B cell (primary cell): ENCODE data around the gene PEPD. TPM values are rescaled to one million over a fixed set of nuclear protein-coding genes. Genes with fewer than 3 reads are reported as not detected.

Experiments
- ATAC-seq: fragments of 200-7000 bp; cut with Tn5 transposase; one replicate; pipeline ENCODE4 v1.10.0; 2021; ENCODE audit warnings: low read depth, mild to moderate bottlenecking, moderate number of reproducible peaks, moderate library complexity
- CTCF ChIA-PET: fragments of 350-600 bp; sonication (Branson Sonifier 250); formaldehyde crosslinking; loops from one replicate; lab custom pipeline; 2021; ENCODE audit warnings: antibody characterized with exemption, inconsistent platforms; lab: Charles Lee
- POLR2A ChIA-PET: fragments of 350-600 bp; sonication (Branson Sonifier 250); formaldehyde crosslinking; loops from one replicate; lab custom pipeline; 2021; ENCODE audit warnings: antibody characterized with exemption; lab: Charles Lee
- DNase-seq: peaks from one replicate; pipeline ENCODE4 v3.0.0; 2013
- H2AFZ ChIP-seq: 2 replicates; pipeline ENCODE4 v1.6.1; 2012; ENCODE audit warnings: mild to moderate bottlenecking, low read depth, low read length; ENCODE audit not compliant: insufficient read depth, poor library complexity, severe bottlenecking
- H3K27ac ChIP-seq, 2 donors: 1 replicate in 1 of 2; 2 replicates in 1 of 2; pipeline ENCODE4 v1.5.1; 2012 to 2013; ENCODE audit warnings: low read length in 2 of 2, mild to moderate bottlenecking in 2 of 2, moderate library complexity in 1 of 2
- H3K27me3 ChIP-seq, 4 experiments: fragments of 200-600 bp in 1 of 4; sonication (generic) in 1 of 4; replicated peaks in 1 of 4; 1 replicate in 2 of 4; 2 replicates in 2 of 4; pipeline versions ENCODE4 v1.6.1 to v1.7.0; 2013 to 2016; ENCODE audit warnings: low read length in 3 of 4, mild to moderate bottlenecking in 2 of 4, mixed read lengths in 1 of 4, moderate library complexity in 1 of 4; ENCODE audit not compliant: insufficient read depth in 4 of 4, control insufficient read depth in 3 of 4; ENCODE audit errors: control extremely low read depth in 1 of 4
- H3K36me3 ChIP-seq, 2 experiments: replicated peaks in 1 of 2; 1 replicate in 1 of 2; 2 replicates in 1 of 2; pipeline versions ENCODE4 v1.6.1 to v1.7.1; 2013; ENCODE audit warnings: low read length in 1 of 2; ENCODE audit not compliant: insufficient read depth in 2 of 2, control insufficient read depth in 1 of 2; ENCODE audit errors: control extremely low read depth in 1 of 2, extremely low read depth in 1 of 2
- H3K4me1 ChIP-seq, 2 donors: fragments of 200-600 bp in 1 of 2; sonication (generic) in 1 of 2; 1 replicate in 1 of 2; 2 replicates in 1 of 2; pipeline versions ENCODE4 v1.5.1 to v1.6.1; 2013 to 2017; ENCODE audit warnings: low read length in 2 of 2; ENCODE audit not compliant: control insufficient read depth in 2 of 2, insufficient read depth in 2 of 2
- H3K4me2 ChIP-seq: replicated peaks from 2 replicates; pipeline ENCODE3; 2012; ENCODE audit warnings: mild to moderate bottlenecking, low read depth, low read length; ENCODE audit not compliant: poor library complexity, severe bottlenecking
- H3K4me3 ChIP-seq, 5 experiments: fragments of 200-600 bp in 1 of 5; sonication (generic) in 1 of 5; 1 replicate in 3 of 5; 2 replicates in 2 of 5; pipeline versions ENCODE4 v1.5.1 to v1.7.0; 2011 to 2016; ENCODE audit warnings: low read length in 4 of 5, mild to moderate bottlenecking in 4 of 5, low read depth in 2 of 5, control low read depth in 1 of 5, moderate library complexity in 1 of 5; ENCODE audit not compliant: insufficient read depth in 1 of 5; ENCODE audit errors: control extremely low read depth in 1 of 5, extremely low read depth in 1 of 5
- H3K79me2 ChIP-seq: fragments of 200-600 bp; sonication (generic); one replicate; pipeline ENCODE4 v1.6.0; 2016; ENCODE audit warnings: low read length; ENCODE audit not compliant: control insufficient read depth, insufficient read depth
- H3K9ac ChIP-seq: fragments of 200-600 bp; sonication (generic); 2 replicates; pipeline ENCODE4 v1.6.1; 2017; ENCODE audit warnings: mild to moderate bottlenecking, low read length, moderate library complexity
- H3K9me3 ChIP-seq, 3 donors: one replicate each; pipeline versions ENCODE4 v1.6.1 to v1.7.1; 2013; ENCODE audit warnings: low read length in 2 of 3; ENCODE audit not compliant: control insufficient read depth in 2 of 3, insufficient read depth in 1 of 3; ENCODE audit errors: control extremely low read depth in 1 of 3
- H4K20me1 ChIP-seq: 2 replicates; pipeline ENCODE4 v1.6.0; 2012; ENCODE audit warnings: mild to moderate bottlenecking, low read length; ENCODE audit not compliant: insufficient read depth, control insufficient read depth, poor library complexity, severe bottlenecking
- H3K27ac Mint-ChIP-seq: one replicate; pipeline ENCODE4 v1.8.0; 2021; ENCODE audit warnings: mixed read lengths
- H3K27me3 Mint-ChIP-seq: one replicate; pipeline ENCODE4 v1.8.0; 2021; ENCODE audit warnings: mixed read lengths
- H3K4me1 Mint-ChIP-seq: one replicate; pipeline ENCODE4 v1.8.0; 2021; ENCODE audit warnings: mixed read lengths
- H3K4me3 Mint-ChIP-seq: one replicate; pipeline ENCODE4 v1.8.0; 2021; ENCODE audit warnings: mixed read lengths
- H3K9me3 Mint-ChIP-seq: one replicate; pipeline ENCODE4 v1.8.0; 2022; ENCODE audit warnings: mixed read lengths; ENCODE audit not compliant: insufficient read depth
- EZH2 ChIP-seq: IDR thresholded peaks from 2 replicates; pipeline ENCODE4 v1.6.1; 2012; ENCODE audit warnings: borderline replicate concordance, low read depth, mild to moderate bottlenecking, moderate library complexity, low read length; ENCODE audit not compliant: insufficient read depth, poor library complexity, severe bottlenecking
- WGBS: methylation state at CpG from one replicate; pipeline ENCODE4 v1.1.5; 2013; ENCODE audit warnings: missing lambda C conversion rate; ENCODE audit not compliant: insufficient coverage; 5-methylcytosine and 5-hydroxymethylcytosine counted together
- intact Hi-C: fragments of 100-400 bp; cut with micrococcal nuclease; formaldehyde crosslinking; loops from one replicate; pipeline ENCODE4 v1.10.0; 2022
- polyA plus RNA-seq: library from polyadenylated mRNA; depleted of rRNA; stranded (reverse); fragments of >200 nt; gene quantifications from 2 replicates; pipeline ENCODE4 v1.2.3, GENCODE V29; 2012
- total RNA-seq, 2 donors: library from RNA; stranded (reverse); fragments of 120-200 nt in 1 of 2; gene quantifications; 1 replicate in 1 of 2; 2 replicates in 1 of 2; pipeline versions ENCODE4 v1.2.3 to v1.2.4, GENCODE V29; 2013 to 2022
- TF ChIP-seq, protein P1 (sequence below): fragments of 200-600 bp; IDR thresholded peaks from one replicate; pipeline ENCODE4 v1.8.0; 2022; ENCODE audit warnings: antibody characterized with exemption, mild to moderate bottlenecking

The PEPD gene
- total and polyA plus RNA-seq, 2 donors (not counting 1 experiment from before 2014, with no cell fraction given): 36.4 to 42.7 TPM

DNA sequence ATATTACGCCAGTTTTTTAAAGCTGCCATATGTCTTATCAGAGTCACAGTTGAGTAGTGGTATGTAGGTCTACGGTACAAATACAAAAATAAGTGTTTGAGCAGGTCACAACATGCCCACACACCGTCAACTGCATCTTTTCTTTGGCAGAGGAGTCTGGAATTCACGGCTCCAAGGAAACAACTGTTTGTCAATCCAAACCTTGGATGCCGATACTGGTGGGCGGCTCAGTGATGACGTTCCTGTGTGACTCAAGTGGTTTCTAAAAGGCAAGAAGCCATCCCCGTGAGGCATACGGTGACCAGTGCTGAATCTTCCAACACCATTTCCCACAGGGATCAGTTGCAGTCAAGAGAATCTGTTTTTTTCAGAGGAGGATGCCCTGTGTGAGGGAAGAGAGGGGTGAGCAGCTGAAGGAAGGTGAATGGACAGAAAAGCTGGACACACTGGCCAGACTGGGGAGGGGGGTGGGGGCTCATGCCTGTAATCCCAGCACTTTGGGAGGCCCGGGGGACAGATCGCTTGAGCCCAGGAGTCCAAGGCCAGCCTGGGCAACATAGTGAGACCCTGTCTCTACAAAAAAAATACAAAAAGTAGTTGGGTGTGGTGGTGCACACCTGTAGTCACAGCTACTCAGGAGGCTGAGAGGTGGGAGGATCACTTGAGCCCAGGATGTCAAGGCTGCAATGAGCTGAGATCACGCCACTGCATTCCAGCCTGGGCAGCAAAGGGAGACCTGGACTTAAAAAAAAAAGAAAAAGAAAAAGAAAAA is 170.9 kb downstream of the PEPD start:
- no peaks in the 10 kb centered on the region for H4K20me1 ChIP-seq
- no peak for ATAC-seq
- ChIA-PET POLR2A (no interaction called here), CTCF (no interaction called here)
- no peaks in the 10 kb centered on the region for H3K79me2 ChIP-seq
- H3K36me3 ChIP-seq: no peaks in the 10 kb centered on the region
- no peak overlapping the region for H2AFZ ChIP-seq
- 94% methylated on average over 10 of the region's 12 CpGs for WGBS
- intact Hi-C loops: no loop called here
- Mint-ChIP-seq H3K27ac (no peak overlapping the region), H3K9me3 (peaks cover 5% of the 10 kb centered on the region), H3K27me3 (peaks cover 22% of the 10 kb centered on the region), H3K4me3 (no peak overlapping the region), H3K4me1 (no peaks in the 10 kb centered on the region)
- no peaks in the 10 kb centered on the region for H3K4me1 ChIP-seq
- H3K4me2 ChIP-seq: no peak overlapping the region
- TF ChIP-seq, protein P1, sequence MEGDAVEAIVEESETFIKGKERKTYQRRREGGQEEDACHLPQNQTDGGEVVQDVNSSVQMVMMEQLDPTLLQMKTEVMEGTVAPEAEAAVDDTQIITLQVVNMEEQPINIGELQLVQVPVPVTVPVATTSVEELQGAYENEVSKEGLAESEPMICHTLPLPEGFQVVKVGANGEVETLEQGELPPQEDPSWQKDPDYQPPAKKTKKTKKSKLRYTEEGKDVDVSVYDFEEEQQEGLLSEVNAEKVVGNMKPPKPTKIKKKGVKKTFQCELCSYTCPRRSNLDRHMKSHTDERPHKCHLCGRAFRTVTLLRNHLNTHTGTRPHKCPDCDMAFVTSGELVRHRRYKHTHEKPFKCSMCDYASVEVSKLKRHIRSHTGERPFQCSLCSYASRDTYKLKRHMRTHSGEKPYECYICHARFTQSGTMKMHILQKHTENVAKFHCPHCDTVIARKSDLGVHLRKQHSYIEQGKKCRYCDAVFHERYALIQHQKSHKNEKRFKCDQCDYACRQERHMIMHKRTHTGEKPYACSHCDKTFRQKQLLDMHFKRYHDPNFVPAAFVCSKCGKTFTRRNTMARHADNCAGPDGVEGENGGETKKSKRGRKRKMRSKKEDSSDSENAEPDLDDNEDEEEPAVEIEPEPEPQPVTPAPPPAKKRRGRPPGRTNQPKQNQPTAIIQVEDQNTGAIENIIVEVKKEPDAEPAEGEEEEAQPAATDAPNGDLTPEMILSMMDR: no peak
- TF ChIP-seq EZH2: no peak
- H3K9ac ChIP-seq: no peak overlapping the region
- no peak overlapping the region for H3K4me3 ChIP-seq
- no peak for DNase-seq
- H3K27ac ChIP-seq: no peak overlapping the region
- H3K27me3 ChIP-seq: peaks cover 0 to 6% (median 0%) of the 10 kb centered on the region in 4 experiments
- H3K9me3 ChIP-seq: peaks cover 2 to 10% (median 3%) of the 10 kb centered on the region in 3 donors
